ENCODE data around the gene PPP2R1A.

DNA sequence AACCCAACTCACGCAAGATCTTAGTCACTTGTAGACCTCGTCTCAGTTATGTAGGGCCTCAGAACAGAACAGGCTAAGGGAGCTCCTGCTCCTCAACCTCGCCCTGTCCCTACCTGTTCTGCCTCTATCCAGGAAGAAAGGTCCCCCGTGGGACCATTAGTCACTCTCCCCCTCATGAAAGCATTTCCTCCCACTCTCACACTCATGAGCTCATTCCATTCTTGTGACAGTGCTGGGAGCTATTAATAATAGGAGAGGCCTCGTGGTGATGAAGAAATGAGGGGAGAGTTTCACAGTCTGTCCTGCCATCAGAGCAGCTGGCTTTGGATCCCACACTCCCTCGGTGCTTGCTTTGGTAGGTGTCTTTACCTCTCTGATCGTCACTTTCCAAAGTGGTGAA lies 10.2 kb downstream of the PPP2R1A start:
- TF ChIP-seq EZH2phosphoT487 (IDR thresholded peaks at IDR 0.05; ENCODE audit: low read length) = no peak
- TF ChIP-seq, protein P1, sequence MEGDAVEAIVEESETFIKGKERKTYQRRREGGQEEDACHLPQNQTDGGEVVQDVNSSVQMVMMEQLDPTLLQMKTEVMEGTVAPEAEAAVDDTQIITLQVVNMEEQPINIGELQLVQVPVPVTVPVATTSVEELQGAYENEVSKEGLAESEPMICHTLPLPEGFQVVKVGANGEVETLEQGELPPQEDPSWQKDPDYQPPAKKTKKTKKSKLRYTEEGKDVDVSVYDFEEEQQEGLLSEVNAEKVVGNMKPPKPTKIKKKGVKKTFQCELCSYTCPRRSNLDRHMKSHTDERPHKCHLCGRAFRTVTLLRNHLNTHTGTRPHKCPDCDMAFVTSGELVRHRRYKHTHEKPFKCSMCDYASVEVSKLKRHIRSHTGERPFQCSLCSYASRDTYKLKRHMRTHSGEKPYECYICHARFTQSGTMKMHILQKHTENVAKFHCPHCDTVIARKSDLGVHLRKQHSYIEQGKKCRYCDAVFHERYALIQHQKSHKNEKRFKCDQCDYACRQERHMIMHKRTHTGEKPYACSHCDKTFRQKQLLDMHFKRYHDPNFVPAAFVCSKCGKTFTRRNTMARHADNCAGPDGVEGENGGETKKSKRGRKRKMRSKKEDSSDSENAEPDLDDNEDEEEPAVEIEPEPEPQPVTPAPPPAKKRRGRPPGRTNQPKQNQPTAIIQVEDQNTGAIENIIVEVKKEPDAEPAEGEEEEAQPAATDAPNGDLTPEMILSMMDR (IDR thresholded peaks at IDR 0.05; ENCODE audit: low read length) = no peak
